Stimulated activated CD4-positive, alpha-beta T cell treated with anti-CD3 and anti-CD28 coated beads, Interleukin-15, amount 100 ng/mL, for 1 hour (primary cell): ENCODE measurements around the gene INSYN2B.

Source experiments
- DNase-seq, 2 donors: peaks; one replicate each; pipeline ENCODE4 v3.0.0-alpha.2; 2020; ENCODE audit warnings: low read depth in 1 of 2, low spot score in 1 of 2

Gene INSYN2B

DNA sequence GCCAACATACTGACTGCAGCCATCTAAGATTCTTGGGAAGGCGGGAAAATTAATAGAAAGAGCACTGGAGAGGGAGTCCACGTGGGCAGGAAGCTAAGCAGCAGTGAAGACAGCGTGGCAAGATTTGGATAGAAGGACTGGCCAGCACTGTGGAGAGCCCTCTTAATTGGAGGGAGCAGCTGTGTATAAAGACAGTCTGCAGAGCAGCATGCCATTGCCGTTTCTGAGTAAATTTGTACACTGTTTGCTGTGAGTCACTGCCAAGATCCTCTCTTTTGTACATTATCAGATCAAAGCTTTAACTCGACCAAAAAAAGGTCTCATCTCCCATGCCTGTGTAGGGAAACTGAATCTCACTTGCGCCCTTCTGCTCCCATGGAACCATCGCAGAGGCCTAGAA, 45.3 kb downstream of the INSYN2B start:
- no peak for DNase-seq

DNA sequence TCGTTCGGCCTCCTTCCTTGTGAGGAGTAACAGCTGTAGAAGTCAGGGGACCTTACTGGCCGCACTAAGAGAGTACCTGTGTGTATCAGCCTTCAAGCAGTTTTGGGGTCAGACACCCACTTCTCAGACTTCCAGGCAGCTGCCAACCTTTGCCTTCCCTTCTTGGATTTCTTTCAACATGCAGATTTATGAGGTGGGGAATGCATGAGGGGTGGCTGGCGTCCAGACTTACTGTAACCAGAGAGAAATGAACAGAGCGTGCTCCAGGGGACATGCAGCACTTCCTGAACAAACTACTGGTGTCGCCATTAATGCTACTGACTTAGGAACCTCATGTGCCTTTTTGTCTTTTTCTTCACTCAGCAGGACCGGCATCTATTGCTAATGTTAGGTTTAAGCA, 46.7 kb downstream of the INSYN2B start:
- DNase-seq: no peak

DNA sequence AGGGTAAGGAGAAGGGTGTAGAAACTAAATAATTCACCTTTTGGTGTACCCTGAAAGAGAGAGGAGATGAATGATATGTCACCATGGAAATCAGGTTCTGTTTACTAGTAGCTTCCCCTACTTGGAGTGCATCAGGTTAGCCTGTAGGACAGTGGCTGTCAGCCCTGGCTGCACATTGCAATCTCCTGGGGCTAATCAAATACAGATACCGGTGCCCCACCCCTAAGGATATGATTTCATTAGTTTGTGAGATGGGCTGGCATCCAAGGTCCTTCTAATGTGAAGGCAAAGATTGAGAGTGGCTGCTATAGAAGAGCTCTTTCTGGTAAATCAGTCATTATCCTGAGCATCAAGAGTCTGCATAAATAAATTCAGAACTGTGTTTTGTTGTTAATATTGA, 47.2 kb downstream of the INSYN2B start:
- no peak for DNase-seq

DNA sequence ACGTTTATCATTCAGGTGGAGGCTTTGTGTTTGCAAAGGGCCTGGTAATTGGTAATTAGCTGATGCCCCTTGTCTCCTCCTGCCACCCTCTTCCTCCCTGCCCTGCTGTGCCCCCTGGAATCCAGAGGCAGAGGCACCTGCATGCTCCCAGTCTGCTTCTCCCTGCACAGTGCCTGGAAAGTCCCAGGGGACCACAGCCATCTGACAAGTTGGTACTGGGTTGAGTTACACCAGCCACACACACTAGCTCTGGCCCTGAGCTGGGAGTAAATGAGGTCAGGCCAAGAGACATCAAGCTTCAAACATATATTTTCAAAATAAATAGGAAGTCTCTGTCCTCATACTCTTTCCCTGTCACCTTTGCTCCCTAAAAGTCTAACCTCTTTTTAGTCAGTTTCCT, 56.3 kb downstream of the INSYN2B start:
- no peak for DNase-seq

DNA sequence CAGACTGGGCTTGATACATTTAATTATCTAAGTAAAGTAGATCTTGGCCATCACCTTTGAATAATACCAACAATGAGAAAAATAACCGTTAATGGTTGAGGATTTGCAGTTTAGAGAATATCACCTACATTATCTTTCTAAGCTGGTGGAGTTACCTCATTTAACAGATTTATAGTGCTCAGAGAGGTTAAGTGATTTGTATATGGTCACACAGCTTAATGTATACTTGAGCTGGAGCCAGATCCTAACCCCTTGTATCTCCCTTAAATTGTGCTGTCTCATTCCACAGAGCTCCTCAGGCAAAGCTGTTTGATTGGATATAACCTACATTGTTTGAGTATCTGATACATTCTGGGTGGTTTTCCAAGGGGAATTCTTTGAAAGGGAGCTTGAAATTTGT, 57.8 kb downstream of the INSYN2B start:
- no peak for DNase-seq

DNA sequence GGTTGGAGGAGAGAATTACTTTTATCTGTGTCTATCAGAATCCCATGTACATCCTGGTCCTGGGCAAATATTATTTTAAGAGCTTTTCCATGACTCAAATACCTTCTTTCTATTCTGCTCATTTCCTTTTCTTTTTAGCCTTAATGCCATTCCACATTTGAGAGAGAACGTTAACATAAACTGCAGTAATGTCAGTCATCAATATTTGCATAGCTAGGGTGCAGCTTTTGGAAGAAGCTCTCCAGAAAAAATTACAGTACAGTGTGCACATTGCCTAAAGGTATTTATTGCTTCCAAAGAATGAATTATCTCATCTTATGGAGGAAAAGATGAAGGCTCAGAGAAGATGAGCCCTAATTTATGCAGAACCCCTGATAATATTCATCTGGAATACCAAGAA, 58.3 kb downstream of the INSYN2B start:
- DNase-seq: no peak

DNA sequence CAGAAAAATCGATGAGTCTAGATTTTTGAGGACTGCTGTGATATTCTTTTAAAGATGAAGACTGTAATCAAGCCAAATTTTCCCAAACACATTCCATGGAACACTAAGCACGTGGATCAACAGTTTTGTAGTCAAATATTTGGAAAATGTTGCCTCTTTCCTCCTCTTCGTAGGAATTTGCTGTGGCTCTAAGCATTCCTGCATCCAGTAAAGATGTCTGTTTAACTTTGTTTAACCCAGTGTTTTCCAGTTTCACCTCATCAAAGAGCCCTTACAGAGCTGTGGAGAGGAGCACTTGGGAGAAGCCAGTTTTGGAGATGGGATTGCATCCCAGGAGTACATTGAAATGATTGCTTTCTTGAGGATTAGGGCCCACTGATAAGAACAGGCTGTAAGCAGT, 58.9 kb downstream of the INSYN2B start:
- no peak for DNase-seq

DNA sequence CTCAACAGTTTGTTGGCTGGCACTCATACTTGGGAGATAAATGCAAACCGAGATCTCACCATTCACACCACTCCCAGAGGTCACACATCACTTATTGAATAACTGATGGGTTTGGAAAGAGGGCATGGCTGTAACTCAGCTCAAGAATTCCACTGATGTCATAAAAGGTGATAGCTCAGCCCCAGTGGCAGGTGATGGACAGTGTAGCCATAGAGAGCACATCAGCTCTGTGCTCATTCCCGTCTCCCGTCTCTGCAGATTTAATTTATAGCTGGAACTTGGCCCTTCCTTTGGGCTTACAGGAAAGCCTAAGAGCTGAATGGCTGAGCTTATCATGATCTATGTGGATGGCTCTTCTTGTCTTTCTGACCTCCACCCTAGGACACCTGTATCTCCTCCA, 59.8 kb downstream of the INSYN2B start:
- DNase-seq: no peak

DNA sequence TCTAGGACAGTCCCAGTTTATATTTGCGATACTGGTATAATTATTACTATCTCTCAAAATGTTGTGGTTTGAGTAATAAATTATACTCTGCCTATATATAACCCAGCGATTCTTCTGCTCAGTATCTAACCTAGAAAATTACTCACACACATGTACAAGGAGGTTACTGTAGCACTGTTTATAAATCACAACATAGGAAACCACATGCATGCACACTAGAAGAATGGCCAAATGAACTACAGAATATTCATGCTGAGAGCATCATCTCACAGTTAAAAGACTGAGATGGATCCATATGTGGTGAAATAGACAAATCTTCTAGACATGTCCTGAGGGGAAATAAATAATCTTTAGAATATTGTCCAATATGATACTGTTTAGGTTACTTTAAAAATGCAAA, 62.1 kb downstream of the INSYN2B start:
- DNase-seq: no peak

DNA sequence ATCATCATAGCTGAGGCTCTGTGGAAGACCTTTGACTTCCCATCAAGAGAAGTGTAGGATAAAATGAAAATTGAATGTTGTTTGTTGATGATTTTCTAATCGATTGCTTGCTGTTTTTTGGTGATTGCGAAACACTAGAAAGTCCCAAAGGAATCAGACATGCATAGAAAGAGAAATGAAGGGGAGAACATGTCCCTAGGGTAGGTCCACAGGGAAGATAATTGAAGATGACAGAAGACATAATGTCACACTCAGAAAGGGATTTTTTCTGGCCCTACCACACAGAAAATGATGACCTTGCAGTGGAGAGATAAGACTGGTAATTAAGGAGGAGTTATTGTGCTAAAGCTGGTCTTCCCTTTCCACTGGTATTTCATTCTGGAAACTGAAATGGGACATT, 62.8 kb downstream of the INSYN2B start:
- DNase-seq: no peak

DNA sequence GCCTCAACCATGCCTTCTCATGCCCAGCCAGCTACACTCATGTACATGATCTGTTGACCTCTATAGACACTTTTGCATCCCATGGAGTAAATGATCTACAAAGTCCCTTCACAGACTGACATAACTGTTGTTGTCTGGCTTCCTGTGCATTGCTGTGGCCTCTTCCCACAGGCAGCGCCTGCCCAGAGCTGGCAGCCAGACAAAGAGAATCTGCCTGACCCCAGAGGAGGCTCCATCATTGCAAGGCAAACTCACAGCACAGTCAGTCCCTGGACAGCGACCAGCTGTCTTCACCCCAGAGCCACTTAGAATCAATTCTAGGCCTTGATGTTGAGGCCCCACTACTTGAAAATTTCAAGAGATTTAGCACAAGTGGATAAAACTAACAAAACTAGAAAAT, 65.5 kb downstream of the INSYN2B start:
- DNase-seq: no peak

DNA sequence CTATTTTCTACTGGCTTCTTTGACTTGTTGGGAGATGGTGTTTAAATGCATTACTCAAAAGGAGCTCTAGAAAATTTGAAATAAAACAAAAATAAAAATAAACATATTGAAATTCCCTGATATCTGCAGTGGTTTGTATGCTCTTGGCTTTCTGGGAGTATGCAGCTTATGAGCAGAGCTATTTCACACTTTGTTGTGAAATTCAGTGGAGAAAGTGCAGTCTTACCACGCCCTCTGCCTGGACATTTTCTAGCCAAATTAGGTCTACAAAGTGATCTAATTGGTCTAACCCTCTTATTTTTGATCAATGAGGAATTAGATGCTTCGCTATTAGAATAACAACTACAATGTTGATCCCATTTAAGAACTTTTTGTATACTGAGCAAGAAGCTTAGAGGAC, 66.8 kb downstream of the INSYN2B start:
- DNase-seq: no peak

DNA sequence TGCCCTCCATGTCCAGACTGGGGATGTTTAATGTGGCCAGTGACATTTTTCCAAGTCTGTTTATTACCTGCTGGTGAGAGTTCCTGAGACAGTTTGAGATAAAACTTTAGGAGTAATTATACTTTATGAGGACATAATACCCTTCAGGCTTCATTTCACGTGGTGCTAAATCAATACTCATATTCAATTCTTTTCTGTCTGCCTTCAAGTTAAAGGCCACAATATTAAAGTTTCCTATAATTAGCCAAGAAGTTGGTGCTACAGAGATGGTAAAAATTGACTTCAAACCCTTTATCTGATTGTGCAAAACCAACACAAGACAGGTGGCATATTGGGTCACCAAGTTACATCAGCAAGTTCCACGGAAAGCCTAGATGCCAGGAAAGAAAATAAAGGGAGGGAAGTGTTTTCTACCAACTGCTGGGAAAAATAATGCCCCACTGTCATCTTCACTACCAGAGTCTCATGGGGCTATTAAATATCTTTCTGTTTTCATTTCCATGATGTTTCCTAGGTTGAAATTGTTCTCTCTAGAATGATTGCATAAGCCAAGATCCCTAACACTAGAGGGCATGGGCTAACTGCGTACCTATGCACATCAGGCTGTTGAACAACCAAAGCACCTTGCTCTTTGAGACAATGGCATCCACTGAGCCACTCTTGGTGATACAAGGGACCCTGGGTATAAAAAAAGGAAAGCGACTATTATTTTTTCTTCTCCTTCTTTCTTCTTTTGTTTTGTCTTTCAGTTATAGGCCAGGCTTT, 68.7 kb downstream of the INSYN2B start:
- no peak for DNase-seq

DNA sequence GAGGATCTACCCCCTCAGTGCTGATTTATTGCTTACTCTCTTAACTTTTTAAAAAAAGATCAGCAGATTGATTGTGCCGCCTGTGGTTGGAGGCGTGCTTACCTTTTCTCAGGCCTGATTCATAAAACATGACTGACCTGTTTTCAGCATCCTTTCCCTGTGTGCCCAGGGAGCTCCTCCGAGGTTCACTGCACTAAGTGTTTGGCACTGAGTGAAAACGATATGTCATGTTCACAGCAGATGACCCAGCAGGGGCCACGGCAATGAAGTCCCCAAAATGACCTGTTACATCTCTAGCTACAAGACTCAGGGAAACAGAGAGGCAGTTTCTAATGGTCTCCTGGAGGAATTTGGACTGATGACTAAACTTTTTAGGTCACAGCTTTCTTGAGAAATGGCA, 69.9 kb downstream of the INSYN2B start:
- DNase-seq: no peak

DNA sequence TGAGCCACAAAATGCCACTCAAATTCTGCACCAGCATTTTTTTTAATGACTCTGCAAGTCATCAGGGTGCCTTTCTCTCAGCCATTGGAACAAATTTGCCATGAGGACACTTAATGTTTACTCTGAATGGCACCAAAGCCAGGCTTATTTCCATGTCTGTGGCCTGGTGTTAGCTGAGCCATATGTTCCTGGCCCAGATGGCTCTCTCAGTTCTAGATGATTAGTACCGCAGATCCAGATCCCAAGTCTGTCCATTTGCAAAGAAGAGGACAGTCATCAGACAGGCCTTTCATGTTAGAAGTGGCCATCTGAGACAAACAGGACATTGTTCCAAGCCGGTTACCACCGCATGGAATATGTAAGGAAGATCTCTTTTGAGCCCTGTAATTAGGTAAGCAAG, 70.3 kb downstream of the INSYN2B start:
- DNase-seq: no peak

DNA sequence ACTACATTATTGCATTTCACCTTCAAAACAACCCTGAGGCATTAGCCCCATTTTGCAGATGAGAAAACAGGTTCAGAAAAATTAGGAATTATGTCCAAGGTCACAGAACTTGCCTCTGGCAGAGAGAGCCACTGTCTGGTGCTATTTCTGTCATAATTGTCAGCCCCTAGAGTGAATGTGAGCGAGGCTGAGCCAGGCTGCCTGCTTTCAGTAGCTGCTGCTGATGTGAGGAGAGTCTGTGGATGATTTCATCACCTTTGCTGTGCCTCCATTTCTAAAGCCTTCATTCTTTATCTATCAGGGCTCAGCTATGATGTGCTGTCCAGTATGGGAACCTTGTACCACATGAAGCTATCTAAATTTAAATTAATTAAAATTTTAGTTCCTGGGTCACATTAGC, 71.4 kb downstream of the INSYN2B start:
- no peak for DNase-seq

DNA sequence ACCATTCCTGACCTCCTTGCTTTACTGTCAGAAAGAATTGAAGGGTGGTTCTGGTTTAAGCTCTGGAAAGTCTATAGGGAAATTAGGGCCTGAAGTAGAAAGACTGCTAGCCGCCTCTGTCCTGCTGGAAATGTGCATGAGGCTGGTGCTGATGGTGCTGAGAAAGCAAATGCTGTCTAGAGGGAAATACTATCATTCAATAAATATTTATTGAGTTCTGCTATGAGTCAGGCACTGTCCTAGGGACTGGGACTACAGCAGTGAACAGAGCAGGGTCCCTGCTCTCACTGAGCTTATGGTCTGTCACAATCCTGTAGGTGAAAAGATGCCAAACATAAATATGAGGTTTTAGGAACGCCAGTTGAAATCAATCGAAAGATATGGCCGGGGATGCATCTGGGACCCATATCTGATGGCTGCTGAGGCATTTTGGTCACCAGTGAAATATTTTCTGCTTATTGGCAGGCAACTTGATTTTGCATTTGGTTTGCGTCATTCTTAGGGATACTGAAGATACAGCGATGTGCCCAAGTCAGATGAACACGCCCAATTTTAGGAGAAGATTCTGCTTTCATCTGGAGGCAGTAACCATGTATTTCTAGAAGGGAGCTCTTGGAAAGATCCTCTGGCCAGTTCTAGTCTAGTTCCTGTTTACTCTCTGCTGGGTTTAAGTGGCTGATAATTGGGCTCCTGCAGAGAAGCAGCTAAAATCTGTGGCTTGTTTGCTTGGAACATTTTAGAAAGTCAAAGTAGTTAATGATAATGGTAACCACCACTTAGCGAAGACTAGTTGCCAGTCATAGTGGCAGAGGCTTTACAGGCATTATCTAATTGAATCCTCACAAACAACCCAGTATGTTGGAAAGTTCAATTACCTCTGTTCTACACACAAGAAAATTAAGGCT, 73.3 kb downstream of the INSYN2B start:
- no peak for DNase-seq

DNA sequence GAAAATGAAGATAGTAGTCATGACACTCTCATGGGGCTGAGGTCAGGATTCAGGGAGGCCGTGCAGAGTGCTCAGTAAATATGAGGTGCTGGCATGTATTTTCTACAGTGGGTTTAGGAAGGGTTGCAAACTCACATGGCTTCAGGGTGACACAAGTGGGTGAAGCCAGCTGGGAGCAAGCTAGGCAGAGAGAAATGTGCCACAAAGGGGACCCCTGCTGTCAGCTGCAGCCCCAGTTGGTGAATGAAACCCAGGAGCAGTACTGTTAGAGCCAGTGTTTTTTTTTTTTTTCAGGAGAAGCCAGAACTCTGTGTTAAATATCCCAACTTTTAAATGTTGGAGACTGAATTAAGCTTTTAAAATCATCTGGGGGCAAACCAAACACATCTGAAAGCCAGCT, 75.3 kb downstream of the INSYN2B start:
- no peak for DNase-seq

DNA sequence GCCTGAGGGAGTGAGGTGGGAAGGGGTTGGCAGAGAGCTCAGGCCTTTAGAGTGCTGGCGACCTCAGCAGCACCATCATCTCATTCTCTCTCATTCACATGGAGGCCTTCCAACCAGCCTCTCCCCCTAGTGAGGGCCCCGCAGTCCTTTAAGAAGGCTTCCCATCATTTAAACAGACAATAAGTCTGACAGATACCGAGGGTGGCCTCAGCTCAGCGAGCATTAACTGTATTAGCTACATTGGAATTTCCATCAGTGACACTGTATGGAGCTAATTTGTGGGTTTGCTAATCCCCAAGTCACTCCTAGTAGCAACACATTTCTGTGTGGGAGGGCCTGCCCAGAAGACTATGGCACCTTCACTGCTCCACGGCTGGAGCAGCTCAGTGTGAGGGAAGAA, 75.8 kb downstream of the INSYN2B start:
- no peak for DNase-seq

DNA sequence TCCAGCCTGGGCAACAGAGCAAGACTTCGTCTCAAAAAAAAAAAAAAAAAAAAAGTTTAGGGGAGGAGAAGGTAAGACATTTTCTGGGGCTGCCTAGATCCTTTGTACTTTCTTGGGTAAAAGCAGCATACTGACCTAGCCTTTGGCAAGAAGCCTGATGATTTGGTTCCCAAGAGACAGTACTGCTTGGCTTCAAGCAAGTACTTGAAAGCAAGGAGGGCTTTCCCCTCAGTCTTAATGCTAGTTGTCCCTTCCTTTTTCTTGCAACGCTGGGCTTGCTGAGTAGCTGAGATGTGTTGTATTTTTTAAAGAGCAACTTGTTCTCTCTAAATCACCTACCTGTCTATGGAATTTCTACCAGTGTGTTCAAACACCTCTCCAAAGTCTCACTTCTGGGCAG, 76.2 kb downstream of the INSYN2B start:
- no peak for DNase-seq

DNA sequence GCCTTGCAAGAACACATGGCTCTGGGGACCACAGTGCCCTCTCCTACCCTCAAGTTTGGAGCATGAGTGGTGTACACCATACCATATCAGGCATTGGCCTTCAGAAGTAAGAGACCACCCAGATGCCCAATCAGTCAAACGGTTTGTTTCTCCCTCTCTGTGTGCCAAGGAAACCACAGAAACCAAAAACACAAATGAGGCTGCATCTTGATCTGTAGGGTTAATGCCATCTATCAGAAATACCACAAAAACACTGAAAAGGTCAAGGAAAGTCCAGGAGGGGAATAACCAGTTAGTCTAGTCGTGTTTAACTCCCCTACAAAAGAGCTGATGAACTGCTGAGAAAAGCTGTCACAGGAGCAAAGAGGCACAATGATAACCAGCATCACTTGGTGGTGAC, 78.4 kb downstream of the INSYN2B start:
- no peak for DNase-seq

DNA sequence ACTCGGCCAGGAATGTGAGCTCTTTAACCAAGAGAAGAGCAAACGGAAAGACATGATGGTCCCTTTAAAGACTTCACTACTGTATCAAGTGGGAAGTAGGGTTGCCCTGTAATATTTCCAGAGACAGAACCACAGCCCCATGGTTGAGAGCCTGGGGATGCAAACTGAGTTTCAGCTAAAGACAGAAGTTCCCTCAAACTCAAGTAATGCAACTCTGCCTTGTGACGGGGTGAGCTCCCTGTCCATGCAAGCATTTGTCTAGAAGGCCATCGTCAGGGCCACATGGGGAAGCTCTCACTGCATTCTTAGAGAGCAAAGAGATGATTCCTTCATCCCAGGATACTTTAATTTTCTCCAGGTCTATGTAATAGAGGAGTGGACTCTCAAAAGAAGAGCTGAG, 82.8 kb downstream of the INSYN2B start:
- no peak for DNase-seq

DNA sequence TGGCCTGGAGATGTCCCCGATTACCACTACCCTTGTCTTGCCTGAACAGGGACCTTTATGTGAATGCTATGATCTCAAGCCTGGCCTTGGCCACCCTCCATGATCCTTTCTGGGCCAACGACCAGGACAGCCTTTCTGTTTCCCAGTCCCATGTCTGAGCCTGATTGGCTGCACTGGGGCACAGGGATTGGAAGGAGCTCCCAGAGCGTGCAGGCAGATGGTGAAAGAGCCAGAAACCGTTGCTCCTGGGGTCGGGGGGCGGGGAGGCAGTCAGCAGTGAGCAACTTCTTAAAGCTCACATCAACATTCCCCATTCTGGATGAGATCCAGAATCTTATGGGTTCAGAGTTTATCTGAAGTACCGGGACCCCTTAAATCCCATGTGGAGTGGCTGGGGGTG, 84.4 kb downstream of the INSYN2B start:
- no peak for DNase-seq
